ENCODE data around the gene FLAD1.
"Not testable (repeated sequence)": the region's sequence is repeated elsewhere in the genome, so short reads cannot be mapped to it uniquely, and the experiment has no call there.

FLAD1 gene

DNA sequence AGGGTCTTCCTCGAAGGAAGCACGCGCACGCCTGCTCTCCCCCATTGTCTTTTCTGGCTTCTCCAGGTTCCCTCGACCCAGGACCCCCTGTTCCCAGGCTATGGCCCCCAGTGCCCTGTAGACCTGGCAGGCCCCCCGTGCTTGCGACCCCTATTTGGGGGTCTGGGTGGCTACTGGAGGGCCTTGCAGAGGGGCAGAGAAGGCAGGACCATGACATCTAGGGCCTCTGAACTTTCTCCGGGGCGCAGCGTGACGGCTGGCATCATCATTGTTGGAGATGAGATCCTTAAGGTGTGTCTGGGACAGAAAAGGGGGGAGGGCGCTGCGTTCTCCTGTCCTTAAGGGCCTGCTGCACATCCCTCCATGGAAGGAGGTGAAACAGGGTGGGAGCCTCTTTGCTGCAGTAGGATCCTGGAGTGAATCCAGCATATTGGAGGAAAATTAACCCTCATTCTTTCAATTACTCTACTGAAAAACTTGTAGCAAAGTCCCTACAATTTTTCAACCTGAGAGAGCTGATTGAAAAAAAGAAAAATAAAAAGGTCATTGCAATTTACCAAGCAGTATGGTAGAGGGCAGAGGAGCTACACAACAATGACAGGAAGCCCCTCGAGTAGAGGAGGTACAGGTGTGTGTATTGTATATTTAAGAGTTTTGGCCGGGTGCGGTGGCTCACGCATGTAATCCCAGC is 777 bp downstream of the FLAD1 start:
- in situ Hi-C loops (cut with MboI; ENCODE audit: low pct_unique_long_range_greater_than_20kb, low sequenced_read_pairs) = no loop called here
- DNase-seq = no peak

DNA sequence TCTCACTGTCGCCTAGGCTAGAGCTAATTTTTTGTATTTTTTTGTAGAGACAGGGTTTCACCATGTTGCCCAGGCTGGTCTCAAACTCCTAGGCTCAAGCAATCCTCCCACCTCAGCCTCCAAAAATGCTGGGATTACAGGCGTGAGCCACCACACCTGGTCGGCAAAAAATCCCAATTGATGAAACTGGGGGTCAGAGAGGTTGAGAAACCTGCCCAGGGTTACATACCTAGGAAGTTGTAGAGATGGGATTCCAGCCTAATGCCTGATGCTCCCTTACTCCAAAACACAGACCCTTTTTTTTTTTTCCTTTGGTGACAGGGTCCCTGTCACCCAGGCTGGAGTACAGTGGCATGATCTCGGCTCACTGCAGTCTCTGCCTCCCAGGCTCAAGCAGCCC is 3.6 kb downstream of the FLAD1 start:
- in situ Hi-C loops (cut with MboI; ENCODE audit: low pct_unique_long_range_greater_than_20kb, low sequenced_read_pairs); DNase-seq: not testable (repeated sequence)

DNA sequence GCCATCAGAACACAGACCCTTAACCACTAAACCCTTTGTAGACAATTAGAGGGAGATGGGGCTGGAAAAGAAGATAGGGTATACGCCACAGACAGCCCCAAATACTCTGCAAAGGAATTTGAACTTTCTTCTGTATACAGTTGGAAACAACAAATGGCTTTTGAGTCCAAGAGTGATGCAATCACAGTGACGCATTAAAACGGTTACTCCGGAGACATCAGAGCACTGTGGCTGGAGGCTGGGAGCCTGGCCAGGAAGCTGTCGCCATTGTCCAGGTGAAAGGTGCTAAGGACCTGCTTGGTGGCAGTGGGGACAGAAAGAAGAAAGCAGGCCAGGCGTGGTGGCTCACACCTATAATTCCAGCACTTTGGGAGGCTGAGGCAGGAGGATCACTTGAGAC is 4.2 kb downstream of the FLAD1 start:
- in situ Hi-C loops (cut with MboI; ENCODE audit: low pct_unique_long_range_greater_than_20kb, low sequenced_read_pairs) = no loop called here
- DNase-seq = no peak

DNA sequence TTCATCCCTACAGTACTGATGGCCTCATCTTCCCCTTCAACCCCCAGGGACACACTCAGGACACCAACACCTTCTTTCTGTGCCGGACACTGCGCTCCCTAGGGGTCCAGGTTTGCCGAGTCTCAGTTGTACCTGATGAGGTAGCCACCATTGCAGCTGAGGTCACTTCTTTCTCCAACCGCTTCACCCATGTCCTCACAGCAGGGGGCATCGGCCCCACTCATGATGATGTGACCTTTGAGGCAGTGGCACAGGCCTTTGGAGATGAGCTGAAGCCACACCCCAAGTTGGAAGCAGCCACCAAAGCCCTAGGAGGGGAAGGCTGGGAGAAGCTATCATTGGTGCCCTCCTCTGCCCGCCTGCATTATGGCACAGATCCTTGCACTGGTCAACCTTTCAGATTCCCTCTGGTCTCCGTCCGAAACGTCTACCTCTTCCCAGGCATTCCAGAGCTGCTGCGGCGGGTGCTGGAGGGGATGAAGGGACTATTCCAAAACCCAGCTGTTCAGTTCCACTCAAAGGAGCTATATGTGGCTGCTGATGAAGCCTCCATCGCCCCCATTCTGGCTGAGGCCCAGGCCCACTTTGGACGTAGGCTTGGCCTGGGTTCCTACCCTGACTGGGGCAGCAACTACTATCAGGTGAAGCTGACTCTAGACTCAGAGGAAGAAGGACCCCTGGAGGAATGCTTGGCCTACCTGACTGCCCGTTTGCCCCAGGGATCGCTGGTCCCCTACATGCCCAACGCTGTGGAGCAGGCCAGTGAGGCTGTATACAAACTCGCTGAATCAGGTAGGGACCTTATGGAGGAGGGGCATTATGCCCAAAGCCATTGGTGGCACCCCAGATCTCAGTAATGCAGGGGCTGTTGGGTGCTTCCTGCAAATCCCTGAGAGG is 5.2 kb downstream of the FLAD1 start:
- in situ Hi-C loops (cut with MboI; ENCODE audit: low pct_unique_long_range_greater_than_20kb, low sequenced_read_pairs) = no loop called here
- DNase-seq = no peak

DNA sequence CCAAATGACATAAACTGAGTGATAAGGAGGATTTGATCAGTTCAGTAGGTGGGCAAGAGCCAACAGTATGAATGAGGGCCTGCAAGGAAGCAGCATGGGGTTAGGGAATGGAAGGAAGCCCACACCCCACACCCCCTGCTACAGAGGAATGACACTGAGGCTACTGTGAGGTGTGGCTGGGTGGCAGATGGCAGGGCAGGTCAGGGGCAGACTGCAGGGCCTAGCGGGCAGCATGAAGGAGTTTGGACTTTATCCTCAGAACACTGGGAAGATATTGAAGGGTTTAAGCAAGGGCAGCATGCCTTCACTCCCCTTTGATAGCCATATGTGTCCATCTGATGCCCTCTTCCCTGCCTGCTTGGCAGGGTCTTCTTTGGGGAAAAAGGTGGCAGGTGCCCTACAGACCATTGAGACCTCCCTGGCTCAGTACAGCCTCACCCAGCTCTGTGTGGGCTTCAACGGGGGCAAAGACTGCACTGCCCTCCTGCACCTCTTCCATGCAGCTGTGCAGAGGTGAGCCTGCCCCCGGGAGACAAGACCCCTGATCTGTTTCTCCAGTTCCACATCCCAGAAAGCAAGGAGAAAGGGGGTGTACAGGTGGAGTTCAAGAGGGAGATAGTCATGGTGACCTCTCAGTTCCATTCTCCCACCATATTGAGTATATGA is 6.2 kb downstream of the FLAD1 start:
- DNase-seq = no peak
- in situ Hi-C loops (cut with MboI; ENCODE audit: low pct_unique_long_range_greater_than_20kb, low sequenced_read_pairs) = no loop called here

DNA sequence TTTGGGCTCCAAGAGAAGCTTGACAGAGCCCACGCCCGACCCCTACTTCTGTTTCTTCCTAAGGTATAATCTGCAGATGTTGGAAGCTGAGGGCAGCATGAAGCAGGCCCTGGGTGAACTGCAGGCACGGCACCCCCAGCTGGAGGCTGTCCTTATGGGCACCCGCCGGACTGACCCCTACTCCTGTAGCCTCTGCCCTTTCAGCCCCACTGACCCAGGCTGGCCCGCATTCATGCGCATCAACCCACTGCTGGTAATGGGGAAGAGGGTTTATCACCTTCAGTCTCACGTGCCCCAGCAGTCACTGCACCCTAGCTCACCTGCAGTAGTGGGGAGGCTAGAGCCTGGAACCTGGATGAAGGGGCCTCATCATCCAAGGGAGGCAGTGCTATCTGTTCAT is 7.1 kb downstream of the FLAD1 start:
- no peak for DNase-seq
- in situ Hi-C loops (cut with MboI; ENCODE audit: low pct_unique_long_range_greater_than_20kb, low sequenced_read_pairs) = no loop called here

DNA sequence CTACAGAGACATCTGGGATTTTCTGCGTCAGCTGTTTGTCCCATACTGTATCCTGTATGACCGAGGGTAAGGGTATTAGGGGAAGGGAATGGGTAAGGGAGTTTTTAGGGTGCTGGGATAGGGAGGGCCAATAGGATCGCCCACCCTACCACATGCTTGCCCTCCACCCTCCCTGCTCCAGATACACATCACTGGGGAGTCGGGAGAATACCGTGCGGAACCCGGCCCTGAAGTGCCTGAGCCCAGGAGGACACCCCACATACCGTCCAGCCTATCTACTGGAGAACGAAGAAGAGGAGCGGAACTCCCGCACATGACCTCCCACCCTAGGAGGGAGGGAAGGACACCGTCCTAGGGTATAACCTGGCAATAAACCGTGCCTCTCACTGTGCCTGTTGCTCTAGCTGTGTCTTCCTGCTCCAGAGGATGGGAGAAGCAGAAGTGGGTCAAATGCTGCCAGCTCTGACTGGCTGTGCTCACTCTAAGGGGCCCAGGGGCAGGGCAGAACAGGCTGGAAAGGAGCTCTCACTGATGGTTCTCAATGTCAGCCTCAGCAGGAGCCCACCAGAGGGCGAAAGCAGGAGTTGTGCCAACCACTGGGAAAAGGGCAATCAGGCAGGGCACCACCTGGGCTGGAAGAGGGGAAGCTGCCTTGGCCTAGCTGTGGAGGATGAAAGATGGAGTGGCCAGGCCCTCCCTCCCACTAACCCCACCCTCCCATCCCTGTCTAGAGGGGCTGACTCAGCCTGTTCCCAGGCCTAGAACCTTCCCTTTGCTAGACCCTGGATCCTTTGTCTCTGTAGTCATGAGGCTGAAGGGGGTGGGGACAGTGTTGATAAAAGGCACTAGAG is 9.8 kb downstream of the FLAD1 start:
- in situ Hi-C loops (cut with MboI; ENCODE audit: low pct_unique_long_range_greater_than_20kb, low sequenced_read_pairs) = no loop called here
- no peak for DNase-seq

DNA sequence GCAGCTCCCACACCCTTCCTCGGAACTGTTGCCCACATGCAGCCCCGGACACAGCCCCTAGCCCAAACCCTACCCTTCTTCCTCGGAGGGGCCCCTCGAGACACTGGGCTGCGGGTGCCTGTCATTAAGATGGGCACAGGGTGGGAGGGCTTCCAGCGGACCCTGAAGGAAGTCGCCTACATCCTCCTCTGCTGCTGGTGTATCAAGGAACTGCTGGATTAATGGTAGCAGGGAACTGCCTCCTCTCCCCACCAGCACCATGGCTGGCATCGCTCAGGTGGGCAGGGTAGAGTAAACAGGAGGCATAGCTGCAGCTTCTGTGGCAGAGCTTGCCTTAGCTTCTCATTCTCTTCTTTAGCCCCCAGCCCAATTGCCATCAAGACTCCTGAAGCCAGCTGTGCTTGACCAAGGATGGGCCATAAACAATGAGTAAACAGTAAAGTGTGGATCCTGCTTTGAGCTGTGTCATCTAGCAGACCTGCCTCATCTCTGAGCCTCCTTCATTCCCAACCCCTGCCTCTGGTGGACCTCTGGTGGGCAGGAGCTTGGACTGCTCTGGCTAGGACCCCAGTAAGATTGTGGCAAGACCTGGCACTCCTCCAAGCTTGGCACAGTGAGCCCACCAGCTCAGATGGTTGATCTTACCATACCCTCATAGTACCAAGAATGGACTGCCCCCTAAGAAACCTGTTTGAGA is 10.6 kb downstream of the FLAD1 start, which contains the start of gene LENEP:
LENEP (plus strand) TSS at position 15 of the 697 bp plus-strand sequence; CDS start at position 37, 22 bp downstream.
- DNase-seq = no peak
- in situ Hi-C loops (cut with MboI; ENCODE audit: low pct_unique_long_range_greater_than_20kb, low sequenced_read_pairs) = no loop called here

DNA sequence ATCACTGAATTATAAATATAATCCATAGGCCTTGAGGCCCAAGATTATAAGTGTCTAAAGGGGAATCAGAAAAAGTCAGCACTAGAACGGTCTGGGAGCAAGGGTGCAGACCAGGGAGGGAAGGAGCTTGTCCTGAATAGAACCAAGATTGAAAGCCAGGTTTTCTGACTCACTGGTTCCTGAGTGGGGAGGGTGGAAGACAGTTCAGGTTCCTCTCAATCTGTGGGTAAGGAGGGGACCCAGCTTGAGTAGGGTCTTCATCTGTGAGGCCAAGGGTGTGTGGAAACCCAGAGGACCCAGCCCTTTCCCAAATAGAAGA is 11.1 kb downstream of the FLAD1 start:
- DNase-seq = no peak

DNA sequence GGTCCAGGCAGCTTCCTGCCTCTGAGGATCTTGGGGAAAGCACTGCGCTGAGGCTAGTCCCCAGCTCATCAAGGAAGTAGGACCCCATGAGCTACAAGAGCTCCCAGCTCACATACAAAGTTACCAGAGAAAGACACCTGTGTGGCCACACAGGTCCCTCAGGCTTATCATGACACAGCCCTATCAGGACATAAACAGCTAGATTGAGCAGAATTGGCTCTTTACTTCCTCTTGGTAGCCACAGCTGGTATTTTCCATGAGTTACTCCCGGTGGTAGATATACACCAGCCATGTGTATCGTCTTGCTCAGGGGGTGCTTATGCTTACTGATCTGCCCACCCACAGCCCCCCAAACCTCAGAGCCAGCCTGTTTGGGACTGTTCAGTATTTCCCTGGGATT is 11.4 kb downstream of the FLAD1 start:
- in situ Hi-C loops (cut with MboI; ENCODE audit: low pct_unique_long_range_greater_than_20kb, low sequenced_read_pairs) = no loop called here

More for the DNA sequence above, 11.1 kb downstream of the FLAD1 start:
- in situ Hi-C loops (cut with MboI; ENCODE audit: low pct_unique_long_range_greater_than_20kb, low sequenced_read_pairs) = no loop called here

DNA sequence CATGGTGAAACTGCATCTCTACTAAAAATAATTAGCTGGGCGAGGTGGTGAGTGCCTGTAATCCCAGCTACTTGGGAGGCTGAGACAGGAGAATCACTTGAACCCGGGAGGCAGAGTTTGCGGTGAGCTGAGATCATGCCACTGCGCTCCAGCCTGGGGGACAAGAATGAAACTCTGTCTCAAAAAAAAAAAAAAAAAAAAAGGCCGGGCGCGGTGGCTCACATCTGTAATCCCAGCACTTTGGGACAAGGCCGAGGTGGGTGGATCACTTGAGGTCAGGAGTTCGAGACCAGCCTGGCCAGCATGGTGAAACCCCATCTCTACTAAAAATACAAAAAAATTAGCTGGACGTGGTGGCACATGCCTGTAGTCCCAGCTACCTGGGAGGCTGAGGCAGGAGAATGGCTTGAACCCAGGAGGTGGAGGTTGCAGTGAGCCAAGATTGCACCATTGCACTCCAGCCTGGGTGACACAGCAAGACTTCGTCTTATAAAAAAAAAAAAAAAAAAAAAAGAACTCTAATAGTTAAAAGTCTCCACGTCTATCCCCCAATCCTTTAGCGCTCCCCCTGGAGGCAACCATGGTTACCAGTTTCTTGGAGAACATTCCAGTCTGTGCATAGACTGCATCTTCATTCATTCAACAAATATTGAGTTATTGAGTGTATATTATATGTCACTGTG is 12.3 kb downstream of the FLAD1 start:
- DNase-seq = peak; percentile 64
- in situ Hi-C loops (cut with MboI; ENCODE audit: low pct_unique_long_range_greater_than_20kb, low sequenced_read_pairs) = not testable (repeated sequence)

More for the DNA sequence above, 11.4 kb downstream of the FLAD1 start:
- DNase-seq = no peak

DNA sequence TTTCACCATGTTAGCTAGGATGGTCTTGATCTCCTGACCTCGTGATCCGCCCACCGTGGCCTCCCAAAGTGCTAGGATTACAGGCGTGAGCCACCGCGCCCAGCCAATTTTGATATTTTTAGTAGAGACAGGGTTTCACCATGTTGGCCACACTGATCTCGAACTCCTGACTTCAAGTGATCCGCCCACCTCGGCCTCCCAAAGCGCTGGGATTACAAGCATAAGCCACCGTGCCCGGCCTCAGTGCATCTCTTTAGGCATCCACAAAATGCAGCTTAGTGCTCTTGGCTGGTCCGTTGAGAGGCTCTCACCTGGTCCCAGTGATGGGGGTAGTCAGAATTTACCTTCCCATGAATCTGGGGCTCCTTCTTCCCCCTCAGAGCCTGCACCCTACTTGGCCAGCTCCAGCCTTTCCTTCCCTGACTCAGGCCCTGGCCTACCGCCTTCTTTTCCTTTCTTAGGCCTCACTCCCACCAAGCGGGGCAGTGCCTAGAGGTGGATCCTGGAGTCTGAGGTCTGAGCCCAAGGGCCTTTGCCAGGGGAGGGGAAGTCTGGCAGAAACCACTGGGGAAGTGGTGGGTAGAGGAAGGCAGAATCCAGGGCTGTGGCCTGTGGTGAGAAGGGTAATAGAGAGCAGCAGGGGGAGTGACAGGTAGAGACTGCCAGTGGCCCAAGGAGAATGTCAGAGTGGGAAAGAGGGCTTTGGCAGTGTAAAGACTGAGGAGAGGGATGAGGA is 14.0 kb downstream of the FLAD1 start:
- in situ Hi-C loops (cut with MboI; ENCODE audit: low pct_unique_long_range_greater_than_20kb, low sequenced_read_pairs) = no loop called here
- peak; percentile 81 for DNase-seq

DNA sequence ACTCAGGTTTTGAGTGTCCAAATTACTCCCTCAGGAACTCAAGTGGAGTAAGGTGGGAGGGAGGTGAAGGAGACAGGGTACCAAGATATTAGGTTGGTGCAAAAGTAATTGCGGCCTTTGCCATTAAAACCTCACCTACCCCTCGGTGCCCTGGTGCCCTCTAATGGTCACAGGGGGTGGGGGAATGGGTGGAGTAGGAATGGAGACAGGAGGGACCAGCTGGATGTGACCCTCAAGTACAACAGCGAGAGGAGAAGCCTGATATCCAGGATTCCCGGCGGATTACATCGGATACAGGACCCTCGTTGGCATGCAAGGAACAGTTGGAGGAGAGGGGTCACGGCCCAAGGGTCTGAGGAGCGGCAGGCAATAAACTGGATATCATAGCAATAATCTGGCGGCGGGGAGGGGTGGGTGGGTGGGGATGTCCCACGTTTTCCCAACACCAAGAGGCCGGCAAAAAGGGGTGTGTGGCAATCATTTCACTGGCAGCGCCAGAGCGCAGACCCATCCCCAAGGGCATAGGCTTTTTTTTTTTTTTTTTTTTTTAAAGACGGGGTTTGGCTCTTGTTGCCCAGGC is 15.1 kb downstream of the FLAD1 start:
- DNase-seq = no peak
- in situ Hi-C loops (cut with MboI; ENCODE audit: low pct_unique_long_range_greater_than_20kb, low sequenced_read_pairs) = no loop called here

DNA sequence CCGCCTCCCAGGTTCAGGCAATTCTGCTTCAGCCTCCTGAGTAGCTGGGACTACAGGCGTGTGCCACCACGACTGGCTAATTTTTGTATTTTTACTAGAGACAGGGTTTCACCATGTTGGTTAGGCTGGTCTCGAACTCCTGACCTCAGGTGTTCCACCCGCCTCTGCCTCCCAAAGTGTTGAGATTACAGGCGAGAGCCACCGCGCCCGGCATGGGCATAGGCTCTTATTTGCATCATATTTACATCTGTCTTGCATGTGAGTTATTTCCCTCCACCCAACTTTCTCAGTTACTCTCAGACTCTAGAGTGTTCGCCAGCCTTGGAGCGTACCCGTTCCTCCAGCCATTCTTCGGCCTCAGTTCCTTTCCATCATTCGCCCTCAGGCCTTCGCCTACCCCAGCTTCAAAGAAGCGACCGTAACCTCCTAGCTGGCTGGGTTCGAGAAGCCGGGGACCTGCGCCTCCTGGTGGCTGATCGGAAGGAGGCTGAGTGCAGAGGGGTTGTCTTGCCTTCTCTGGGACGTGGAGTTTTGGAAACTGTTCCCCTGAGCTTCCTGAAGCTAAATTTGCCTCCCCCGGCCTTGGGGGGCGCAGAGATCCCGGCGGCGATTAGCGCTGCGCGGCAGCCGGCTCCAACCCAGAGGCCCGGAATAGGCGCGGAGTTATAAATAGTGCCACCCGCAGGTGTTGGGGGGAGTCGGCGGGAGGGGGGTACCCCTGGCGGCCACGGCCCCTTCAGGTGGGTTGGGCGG is 15.8 kb downstream of the FLAD1 start:
- in situ Hi-C loops (cut with MboI; ENCODE audit: low pct_unique_long_range_greater_than_20kb, low sequenced_read_pairs) = no loop called here
- peak; percentile 91 for DNase-seq

DNA sequence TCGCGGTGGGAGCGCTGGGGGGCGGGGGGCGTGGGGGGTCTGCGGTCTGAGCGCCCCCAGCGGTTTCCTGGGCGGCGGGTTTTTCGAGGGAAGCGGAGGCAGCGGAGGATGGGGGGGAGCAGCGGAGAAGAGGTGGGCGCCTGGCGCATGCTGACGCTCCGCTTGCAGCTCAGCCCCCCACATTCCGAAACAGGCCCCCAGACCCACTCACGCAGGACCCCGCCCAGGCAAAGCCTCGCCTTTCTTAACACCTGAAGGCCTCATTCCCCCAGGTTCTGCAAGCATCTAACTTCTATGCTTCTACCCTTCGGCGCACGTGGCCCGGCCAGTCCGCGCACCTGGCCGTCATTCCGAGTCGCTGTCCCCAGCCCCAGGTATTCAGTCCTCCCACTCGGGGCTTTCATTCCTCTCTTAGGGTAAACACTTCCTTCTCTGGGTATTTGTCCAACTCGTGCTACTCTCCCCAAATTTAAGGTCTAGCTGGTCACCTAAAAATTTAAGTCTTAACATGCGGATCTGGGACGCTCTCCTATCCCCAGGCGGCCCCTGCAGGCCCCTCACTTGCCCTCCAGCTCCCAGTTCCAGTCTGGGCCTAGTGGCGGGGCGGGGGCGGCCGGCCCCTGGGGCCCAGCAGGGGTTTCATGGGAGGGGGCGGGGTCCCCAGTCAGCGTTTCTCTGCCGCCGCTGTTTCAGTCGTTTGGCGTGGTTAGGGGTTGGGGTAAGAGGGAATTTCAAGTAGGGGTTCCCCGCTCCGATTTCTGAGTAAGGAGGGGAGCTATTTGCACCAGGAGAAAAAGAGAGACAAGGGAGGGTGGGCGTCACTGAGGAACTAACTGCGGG is 16.6 kb downstream of the FLAD1 start:
- in situ Hi-C loops (cut with MboI; ENCODE audit: low pct_unique_long_range_greater_than_20kb, low sequenced_read_pairs) = no loop called here
- DNase-seq = peak; percentile 61

DNA sequence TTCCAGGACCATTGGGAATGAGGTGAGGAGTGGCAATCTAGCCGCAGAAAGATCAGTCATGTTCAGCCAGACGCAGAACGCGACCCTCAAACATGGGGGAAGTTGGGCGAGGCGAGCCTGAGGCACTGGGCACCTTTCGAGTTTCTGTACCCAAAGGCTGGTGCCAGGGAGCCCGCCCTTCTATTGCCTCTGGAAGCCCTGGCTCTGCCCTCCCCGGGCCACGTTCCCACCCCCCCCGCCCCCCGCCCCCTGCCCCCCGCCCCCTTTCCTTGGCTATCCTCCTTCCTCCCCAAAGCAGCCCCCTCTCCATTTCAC is 17.2 kb downstream of the FLAD1 start:
- in situ Hi-C loops (cut with MboI; ENCODE audit: low pct_unique_long_range_greater_than_20kb, low sequenced_read_pairs) = no loop called here
- no peak for DNase-seq

Data from KBM-7 (cell line).